K562 (cell line): ENCODE results near the gene MEI4.

Source experiments
- ETV6 ChIP-seq, 3 experiments: fragments of 150-350 bp in 1 of 3; sonication (generic) in 1 of 3; formaldehyde crosslinking in 1 of 3; IDR thresholded peaks; 2 replicates each; pipeline versions ENCODE4 v1.6.1 to v1.8.0; 2014 to 2022; ENCODE audit warnings: borderline replicate concordance in 2 of 3, low read depth in 2 of 3, antibody characterized with exemption in 1 of 3, low read length in 1 of 3, mild to moderate bottlenecking in 1 of 3, missing genetic modification reagents in 1 of 3
- HDAC6 ChIP-seq: IDR thresholded peaks from 2 replicates; pipeline ENCODE4 v1.6.1; 2012; ENCODE audit warnings: low read depth, mild to moderate bottlenecking, control low read depth, inconsistent platforms, low read length, moderate library complexity
- JUND ChIP-seq, 2 experiments: IDR thresholded peaks; 2 replicates in 1 of 2; 3 replicates in 1 of 2; pipeline ENCODE4 v1.6.1; 2011; ENCODE audit warnings: borderline replicate concordance in 2 of 2, low read depth in 2 of 2, low read length in 2 of 2, improper control_type of control experiment in 1 of 2, missing biosample characterization in 1 of 2, missing genetic modification characterization in 1 of 2, missing genetic modification reagents in 1 of 2
- POLR2AphosphoS5 ChIP-seq: IDR thresholded peaks from 2 replicates; pipeline ENCODE4 v1.6.1; 2011; ENCODE audit warnings: mild to moderate bottlenecking, low read depth, low read length, moderate library complexity; ENCODE audit not compliant: control insufficient read depth, insufficient read depth
- RNF2 ChIP-seq: sonication (generic); IDR thresholded peaks from 2 replicates; pipeline ENCODE4 v1.6.1; 2016
- SP2 ChIP-seq: IDR thresholded peaks from 2 replicates; pipeline ENCODE4 v1.6.1; 2011; ENCODE audit warnings: mild to moderate bottlenecking, low read depth, low read length, moderate library complexity; ENCODE audit not compliant: poor library complexity, severe bottlenecking; ENCODE audit errors: extremely low read depth
- TARDBP ChIP-seq: fragments of 450-650 bp; IDR thresholded peaks from 2 replicates; pipeline ENCODE4 v1.6.1; 2016
- ZNF311 ChIP-seq: fragments of 250-450 bp; sonication (Bioruptor Pico); IDR thresholded peaks from 2 replicates; pipeline ENCODE4 v1.4.0; 2020; ENCODE audit warnings: mild to moderate bottlenecking, moderate library complexity
- TF ChIP-seq, protein P1 (sequence below): fragments of 450-650 bp; formaldehyde crosslinking; IDR thresholded peaks from 2 replicates; pipeline ENCODE4 v1.4.0; 2020; ENCODE audit warnings: mild to moderate bottlenecking, moderate library complexity
- TF ChIP-seq, protein P2 (sequence below), 3 experiments: fragments of 200-800 bp in 1 of 3; sonication (Bioruptor generic) in 1 of 3; sonication (generic) in 1 of 3; formaldehyde crosslinking in 1 of 3; IDR thresholded peaks; 2 replicates each; pipeline versions ENCODE4 v1.6.1 to v1.8.0; 2016 to 2022; ENCODE audit warnings: mild to moderate bottlenecking in 2 of 3, missing compliant biosample characterization in 2 of 3, missing genetic modification characterization in 2 of 3, missing genetic modification reagents in 1 of 3

DNA sequence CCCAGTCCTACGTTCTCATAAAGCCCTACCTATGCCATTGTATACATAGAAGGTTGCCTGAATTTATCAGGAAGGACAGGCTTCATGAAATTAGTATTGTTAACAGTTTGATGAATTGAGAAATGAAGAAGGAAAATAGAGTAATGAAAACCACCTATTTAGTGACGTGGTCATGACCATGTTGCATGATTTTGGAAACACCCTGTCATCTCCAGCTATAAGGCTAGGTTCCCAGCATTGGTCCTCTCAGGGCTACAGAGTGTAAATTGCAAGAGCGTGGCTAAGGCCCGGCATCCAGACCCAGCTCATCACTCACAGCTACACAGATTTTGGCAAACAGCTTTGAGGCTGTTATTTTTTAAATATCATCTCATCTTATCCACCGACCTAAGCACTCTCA is 203.6 kb downstream of the MEI4 start:
- TF ChIP-seq HDAC6 (no peak), RNF2 (no peak), SP2 (no peak), ETV6 (IDR thresholded peaks at IDR 0.05; ENCODE audit: borderline replicate concordance in 1 of 2, low read depth in 2 of 2, low read length in 1 of 2) (no peak), ETV6 (CRISPR knock-in tag; IDR thresholded peaks at IDR 0.05; ENCODE audit: borderline replicate concordance) (no peak), POLR2AphosphoS5 (no peak), ZNF311 (no peak), JUND (IDR thresholded peaks at IDR 0.05; ENCODE audit: borderline replicate concordance, low read depth, low read length) (no peak), JUND (tag; IDR thresholded peaks at IDR 0.05; ENCODE audit: borderline replicate concordance, low read depth, low read length) (no peak), TARDBP (no peak)
- TF ChIP-seq, protein P1, sequence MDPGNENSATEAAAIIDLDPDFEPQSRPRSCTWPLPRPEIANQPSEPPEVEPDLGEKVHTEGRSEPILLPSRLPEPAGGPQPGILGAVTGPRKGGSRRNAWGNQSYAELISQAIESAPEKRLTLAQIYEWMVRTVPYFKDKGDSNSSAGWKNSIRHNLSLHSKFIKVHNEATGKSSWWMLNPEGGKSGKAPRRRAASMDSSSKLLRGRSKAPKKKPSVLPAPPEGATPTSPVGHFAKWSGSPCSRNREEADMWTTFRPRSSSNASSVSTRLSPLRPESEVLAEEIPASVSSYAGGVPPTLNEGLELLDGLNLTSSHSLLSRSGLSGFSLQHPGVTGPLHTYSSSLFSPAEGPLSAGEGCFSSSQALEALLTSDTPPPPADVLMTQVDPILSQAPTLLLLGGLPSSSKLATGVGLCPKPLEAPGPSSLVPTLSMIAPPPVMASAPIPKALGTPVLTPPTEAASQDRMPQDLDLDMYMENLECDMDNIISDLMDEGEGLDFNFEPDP: no peak
- TF ChIP-seq, protein P2, sequence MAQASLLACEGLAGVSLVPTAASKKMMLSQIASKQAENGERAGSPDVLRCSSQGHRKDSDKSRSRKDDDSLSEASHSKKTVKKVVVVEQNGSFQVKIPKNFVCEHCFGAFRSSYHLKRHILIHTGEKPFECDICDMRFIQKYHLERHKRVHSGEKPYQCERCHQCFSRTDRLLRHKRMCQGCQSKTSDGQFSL (CRISPR knock-in tag; IDR thresholded peaks at IDR 0.05): no peak
- TF ChIP-seq, protein P2 (tag; IDR thresholded peaks at IDR 0.05): no peak
